GM18868 (cell line): ENCODE results near the gene PRKCE.

Experiments
- ATAC-seq: cut with Tn5 transposase; IDR thresholded peaks from one replicate; pipeline ENCODE4 v1.9.1; 2021; ENCODE audit warnings: mild to moderate bottlenecking, moderate library complexity; ENCODE audit not compliant: unreplicated experiment

PRKCE gene

GRCh38 chr2:46171411-46171953 lies 520.0 kb downstream of the PRKCE start:
- ATAC-seq: no peak

- no peak for ATAC-seq
These were observed 520.6 kb downstream of the PRKCE start for GRCh38 chr2:46171996-46172546.

GRCh38 chr2:46173030-46173429 lies 521.6 kb downstream of the PRKCE start:
- ATAC-seq: no peak

- no peak for ATAC-seq
These were observed 522.3 kb downstream of the PRKCE start for GRCh38 chr2:46173636-46174250.

GRCh38 chr2:46174345-46175170 lies 523.1 kb downstream of the PRKCE start:
- no peak for ATAC-seq

GRCh38 chr2:46175419-46175818 lies 523.9 kb downstream of the PRKCE start:
- ATAC-seq: no peak

- no peak for ATAC-seq
These were observed 526.1 kb downstream of the PRKCE start for GRCh38 chr2:46177461-46178089.

GRCh38 chr2:46179037-46179621 lies 527.7 kb downstream of the PRKCE start:
- ATAC-seq: peak; percentile 69

GRCh38 chr2:46180189-46180588 lies 528.7 kb downstream of the PRKCE start:
- ATAC-seq: no peak

- no peak for ATAC-seq
These were observed 529.8 kb downstream of the PRKCE start for GRCh38 chr2:46181306-46181705.

GRCh38 chr2:46181789-46182530 lies 530.5 kb downstream of the PRKCE start:
- ATAC-seq: no peak

- ATAC-seq: no peak
These were observed 532.0 kb downstream of the PRKCE start for GRCh38 chr2:46183426-46183825.

- no peak for ATAC-seq
These were observed 533.5 kb downstream of the PRKCE start for GRCh38 chr2:46184794-46185583.

- peak; percentile 96 for ATAC-seq
These were observed 535.7 kb downstream of the PRKCE start for GRCh38 chr2:46187112-46187618.

- ATAC-seq: no peak
These were observed 536.7 kb downstream of the PRKCE start for GRCh38 chr2:46188041-46188716.

GRCh38 chr2:46193356-46193755 lies 541.9 kb downstream of the PRKCE start:
- no peak for ATAC-seq

- no peak for ATAC-seq
These were observed 542.4 kb downstream of the PRKCE start for GRCh38 chr2:46193855-46194254.

GRCh38 chr2:46194856-46195255 lies 543.4 kb downstream of the PRKCE start:
- ATAC-seq: no peak

- no peak for ATAC-seq
These were observed 544.3 kb downstream of the PRKCE start for GRCh38 chr2:46195819-46196218.
